GM19023 (cell line): ENCODE data around the gene ATAD2B.

Source experiments
- ATAC-seq: cut with Tn5 transposase; IDR thresholded peaks from one replicate; pipeline ENCODE4 v1.9.1; 2021; ENCODE audit warnings: mild to moderate bottlenecking, moderate library complexity; ENCODE audit not compliant: unreplicated experiment

The ATAD2B gene

GRCh38 chr2:23915327-23915726, 11.6 kb downstream of the ATAD2B start:
- ATAC-seq = no peak

GRCh38 chr2:23912054-23912453, 14.9 kb downstream of the ATAD2B start:
- ATAC-seq = no peak

- no peak for ATAC-seq
Observed at GRCh38 chr2:23905155-23905554, 21.8 kb downstream of the ATAD2B start.

- no peak for ATAC-seq
Observed at GRCh38 chr2:23904692-23905091, 22.2 kb downstream of the ATAD2B start.

GRCh38 chr2:23904215-23904614, 22.7 kb downstream of the ATAD2B start:
- no peak for ATAC-seq

GRCh38 chr2:23903034-23903433, 23.9 kb downstream of the ATAD2B start:
- no peak for ATAC-seq

GRCh38 chr2:23901966-23902846, 24.7 kb downstream of the ATAD2B start:
- ATAC-seq = no peak

GRCh38 chr2:23900541-23901322, 26.2 kb downstream of the ATAD2B start:
- ATAC-seq = no peak

GRCh38 chr2:23900133-23900532, 26.8 kb downstream of the ATAD2B start:
- no peak for ATAC-seq

GRCh38 chr2:23871206-23871605, 55.7 kb downstream of the ATAD2B start:
- no peak for ATAC-seq

GRCh38 chr2:23867449-23867848, 59.5 kb downstream of the ATAD2B start:
- ATAC-seq = no peak

- no peak for ATAC-seq
Observed at GRCh38 chr2:23862716-23863426, 64.1 kb downstream of the ATAD2B start.

GRCh38 chr2:23861952-23862351, 65.0 kb downstream of the ATAD2B start:
- no peak for ATAC-seq

- ATAC-seq = no peak
Observed at GRCh38 chr2:23859983-23860382, 66.9 kb downstream of the ATAD2B start.

GRCh38 chr2:23859234-23859633, 67.7 kb downstream of the ATAD2B start:
- ATAC-seq = no peak

GRCh38 chr2:23850564-23851256, 76.2 kb downstream of the ATAD2B start:
- peak; percentile 76 for ATAC-seq

- no peak for ATAC-seq
Observed at GRCh38 chr2:23844905-23845304, 82.0 kb downstream of the ATAD2B start.

- ATAC-seq = no peak
Observed at GRCh38 chr2:23843051-23843976, 83.6 kb downstream of the ATAD2B start.

GRCh38 chr2:23839919-23840578, 86.9 kb downstream of the ATAD2B start:
- ATAC-seq = no peak
